Kidney (tissue), 14 donors: Measurements from ENCODE around the gene ELMOD2. TPM values are rescaled to one million over a fixed set of nuclear protein-coding genes. Genes with fewer than 3 reads are reported as not detected.

Source experiments
- DNase-seq, 5 donors: peaks; one replicate each; pipeline ENCODE4 v3.0.0-alpha.2; 2013 to 2020
- FAIRE-seq: peaks from 2 replicates; lab custom pipeline; 2012; peaks lifted over from hg19 to GRCh38; lab: Jason Lieb, UNC
- H3K27ac ChIP-seq, 2 donors: one replicate each; pipeline ENCODE4 v1.7.0; 2013; ENCODE audit warnings: low read depth in 2 of 2, low read length in 2 of 2, inconsistent platforms in 1 of 2
- H3K27me3 ChIP-seq: one replicate; pipeline ENCODE4 v1.7.1; 2013; ENCODE audit warnings: low read length, inconsistent platforms; ENCODE audit not compliant: control insufficient read depth, insufficient read depth
- H3K36me3 ChIP-seq, 3 donors: one replicate each; pipeline versions ENCODE4 v1.7.0 to v1.7.1; 2013; ENCODE audit warnings: low read length in 3 of 3, control low read depth in 1 of 3, inconsistent platforms in 1 of 3; ENCODE audit not compliant: insufficient read depth in 3 of 3, control insufficient read depth in 2 of 3
- H3K4me1 ChIP-seq, 3 donors: one replicate each; pipeline versions ENCODE4 v1.7.0 to v1.7.1; 2013; ENCODE audit warnings: low read length in 3 of 3, inconsistent platforms in 1 of 3, low read depth in 1 of 3; ENCODE audit not compliant: control insufficient read depth in 2 of 3, insufficient read depth in 2 of 3
- H3K4me3 ChIP-seq, 3 donors: one replicate each; pipeline versions ENCODE4 v1.7.0 to v1.8.1; 2013; ENCODE audit warnings: low read length in 3 of 3, control low read depth in 1 of 3, inconsistent platforms in 1 of 3
- H3K9ac ChIP-seq, 3 donors: one replicate each; pipeline versions ENCODE4 v1.7.0 to v1.7.1; 2013; ENCODE audit warnings: low read length in 3 of 3, control low read depth in 1 of 3, inconsistent platforms in 1 of 3
- H3K9me3 ChIP-seq, 3 donors: one replicate each; pipeline versions ENCODE4 v1.7.0 to v1.7.1; 2013; ENCODE audit warnings: low read length in 3 of 3, control low read depth in 1 of 3, inconsistent platforms in 1 of 3; ENCODE audit not compliant: control insufficient read depth in 2 of 3, insufficient read depth in 1 of 3
- CTCF ChIP-seq: IDR thresholded peaks from 3 replicates; pipeline ENCODE4 v1.5.1; 2012; ENCODE audit warnings: mild to moderate bottlenecking, moderate library complexity, borderline replicate concordance; ENCODE audit not compliant: insufficient read depth; ENCODE audit errors: extremely low read depth
- intact Hi-C: fragments of 100-400 bp; cut with DNase I; formaldehyde crosslinking; loops from one replicate; pipeline ENCODE4 v1.11.1; 2022
- polyA plus RNA-seq: library from polyadenylated mRNA; stranded (reverse); fragments of 350-450 nt; fragmentation: Illumina TruSeq; extraction: RNeasy Lipid Tissue Mini Kit (QIAGEN cat#74804); gene quantifications from one replicate; pipeline ENCODE4 v1.2.3, GENCODE V29; 2014; ENCODE audit warnings: low read depth, low replicate concordance; ENCODE audit not compliant: insufficient read depth
- total RNA-seq: library from RNA; stranded (reverse); fragmentation: NEBNext Ultra II Directional; extraction: Animal tissue kit (Norgen Biotek cat#: 25700); gene quantifications from one replicate; pipeline ENCODE4 v1.2.1, GENCODE V29; 2021
- donor health status: control.
- donor health status: control.
- donor health status: control.
- donor health status: control.
- donor health status: control.
- donor health status: DM: yes; HTN: yes; CAD: no.
- donor health status: Normal renal cell carcinoma (clear cell type).

Gene ELMOD2
- total and polyA plus RNA-seq, 2 donors from 2014 or later: 13.3 to 25.6 TPM

GRCh38 chr4:140556372-140557085 is 32.6 kb downstream of the ELMOD2 start:
- DNase-seq: no peak
- no peak overlapping the region for H3K4me3 ChIP-seq
- no peaks in the 10 kb centered on the region for H3K36me3 ChIP-seq
- no peaks in the 10 kb centered on the region for H3K27me3 ChIP-seq
- intact Hi-C loops: no loop called here
- H3K27ac ChIP-seq: no peak overlapping the region
- H3K9me3 ChIP-seq: no peaks in the 10 kb centered on the region
- H3K4me1 ChIP-seq: no peaks in the 10 kb centered on the region
- no peak for TF ChIP-seq CTCF
- H3K9ac ChIP-seq: no peak overlapping the region
- no peak for FAIRE-seq

- no peaks in the 10 kb centered on the region for H3K27me3 ChIP-seq
- H3K4me1 ChIP-seq: no peaks in the 10 kb centered on the region
- H3K9ac ChIP-seq: no peak overlapping the region
- DNase-seq (no peak), FAIRE-seq (no peak)
- H3K9me3 ChIP-seq: no peaks in the 10 kb centered on the region
- H3K27ac ChIP-seq: no peak overlapping the region
- no peak overlapping the region for H3K4me3 ChIP-seq
- TF ChIP-seq CTCF: no peak
- intact Hi-C loops: no loop called here
- H3K36me3 ChIP-seq: no peaks in the 10 kb centered on the region
Measured at GRCh38 chr4:140557831-140558435, 34.0 kb downstream of the ELMOD2 start.

GRCh38 chr4:140559696-140560095 is 35.7 kb downstream of the ELMOD2 start:
- no peak overlapping the region for H3K4me3 ChIP-seq
- TF ChIP-seq CTCF: no peak
- FAIRE-seq: no peak
- no peak for DNase-seq
- H3K4me1 ChIP-seq: no peaks in the 10 kb centered on the region
- no peak overlapping the region for H3K9ac ChIP-seq
- no peaks in the 10 kb centered on the region for H3K27me3 ChIP-seq
- no peak overlapping the region for H3K27ac ChIP-seq
- H3K9me3 ChIP-seq: no peaks in the 10 kb centered on the region
- H3K36me3 ChIP-seq: no peaks in the 10 kb centered on the region
- intact Hi-C loops: no loop called here
